ENCODE measurements around the gene TMEM42. TPM values are rescaled to one million over a fixed set of nuclear protein-coding genes. Genes with fewer than 3 reads are reported as not detected.

The TMEM42 gene
- total and polyA plus RNA-seq, 2 of the 13 experiments (the other 11 are each of a cell fraction or from before 2014, with no cell fraction given): 5.5 to 24.5 TPM

GRCh38 chr3:44861412-44862225, at the start of gene TMEM42 (continued):
- TF ChIP-seq ARNTL (CRISPR knock-in tag; IDR thresholded peaks at IDR 0.05) (0 out of 2 replicates have a peak, but pooled peaks have one; percentile 28), GABPA (IDR thresholded peaks at IDR 0.05; ENCODE audit: low read depth, low read length) (no peak), GABPA (CRISPR knock-in tag; IDR thresholded peaks at IDR 0.05; ENCODE audit: low read depth) (no peak), USF2 (IDR thresholded peaks at IDR 0.05; ENCODE audit: low read depth, low read length) (peak; percentile 98), USF2 (CRISPR knock-in tag; IDR thresholded peaks at IDR 0.05; ENCODE audit: borderline replicate concordance) (peak; percentile 98; the same call in 1 of the 2 replicates), BCL3 (CRISPR knock-in tag; IDR thresholded peaks at IDR 0.05) (peak; percentile 68; the same call in 1 of the 2 replicates), MED13 (CRISPR knock-in tag; IDR thresholded peaks at IDR 0.05) (no peak), ZNF430 (CRISPR knock-in tag; IDR thresholded peaks at IDR 0.05) (peak; percentile 53; the same call in 1 of the 2 replicates), ZNF720 (CRISPR knock-in tag; IDR thresholded peaks at IDR 0.05) (no peak), ZNF143 (CRISPR knock-in tag; IDR thresholded peaks at IDR 0.05) (peak; percentile 64), SMAD3 (CRISPR knock-in tag; IDR thresholded peaks at IDR 0.05) (peak; percentile 42; the same call in 1 of the 2 replicates), ZFP36L1 (CRISPR knock-in tag; IDR thresholded peaks at IDR 0.05) (peak; percentile 72; the same call in 1 of the 2 replicates), ZNF737 (CRISPR knock-in tag; IDR thresholded peaks at IDR 0.05; ENCODE audit: borderline replicate concordance) (no peak), ZNF383 (CRISPR knock-in tag; IDR thresholded peaks at IDR 0.05; ENCODE audit: borderline replicate concordance) (no peak), EED (CRISPR knock-in tag; IDR thresholded peaks at IDR 0.05) (peak; percentile 86), NRL (CRISPR knock-in tag; IDR thresholded peaks at IDR 0.05; ENCODE audit: borderline replicate concordance) (no peak), MYNN (CRISPR knock-in tag; IDR thresholded peaks at IDR 0.05; ENCODE audit: low read depth) (no peak), FOXJ3 (CRISPR knock-in tag; IDR thresholded peaks at IDR 0.05; ENCODE audit: borderline replicate concordance) (peak; percentile 50; the same call in 1 of the 2 replicates), PREB (CRISPR knock-in tag; IDR thresholded peaks at IDR 0.05) (no peak), SIX4 (CRISPR knock-in tag; IDR thresholded peaks at IDR 0.05) (0 out of 2 replicates have a peak, but pooled peaks have one; percentile 31), TBX3 (IDR thresholded peaks at IDR 0.05; ENCODE audit: borderline replicate concordance) (no peak), ZKSCAN5 (CRISPR knock-in tag; IDR thresholded peaks at IDR 0.05) (no peak), RFX5 (IDR thresholded peaks at IDR 0.05; ENCODE audit: low read depth, low read length) (peak; percentile 48; the same call in 1 of the 2 replicates), CHD2 (IDR thresholded peaks at IDR 0.05; ENCODE audit: low read depth, low read length) (no peak), ERF (CRISPR knock-in tag; IDR thresholded peaks at IDR 0.05) (peak; percentile 45), ZBTB44 (CRISPR knock-in tag; IDR thresholded peaks at IDR 0.05) (no peak)
